Measurements from ENCODE around the gene CTRL.

CTRL gene

GRCh38 chr16:67963292-67963661 lies 31.6 kb upstream of the CTRL start:
- DNase-seq (ENCODE audit: low read depth in 2 of 3, low spot score in 2 of 3) = no peak

- DNase-seq (ENCODE audit: low read depth in 2 of 3, low spot score in 2 of 3) = no peak
Measured at GRCh38 chr16:67962135-67962534, 30.5 kb upstream of the CTRL start.

- no peak for DNase-seq (ENCODE audit: low read depth in 2 of 3, low spot score in 2 of 3)
Measured at GRCh38 chr16:67961551-67961957, 29.9 kb upstream of the CTRL start.

- DNase-seq (ENCODE audit: low read depth in 2 of 3, low spot score in 2 of 3) = no peak
Measured at GRCh38 chr16:67959536-67960329, 28.1 kb upstream of the CTRL start.

GRCh38 chr16:67957622-67958021 lies 26.0 kb upstream of the CTRL start:
- DNase-seq (ENCODE audit: low read depth in 2 of 3, low spot score in 2 of 3) = no peak

- no peak for DNase-seq (ENCODE audit: low read depth in 2 of 3, low spot score in 2 of 3)
Measured at GRCh38 chr16:67954421-67955196, 22.9 kb upstream of the CTRL start.

GRCh38 chr16:67953641-67954375 lies 22.1 kb upstream of the CTRL start:
- DNase-seq (ENCODE audit: low read depth in 2 of 3, low spot score in 2 of 3) = no peak

- DNase-seq (ENCODE audit: low read depth in 2 of 3, low spot score in 2 of 3) = no peak
Measured at GRCh38 chr16:67951485-67951884, 19.8 kb upstream of the CTRL start.

- no peak for DNase-seq (ENCODE audit: low read depth in 2 of 3, low spot score in 2 of 3)
Measured at GRCh38 chr16:67950335-67950843, 18.7 kb upstream of the CTRL start.

GRCh38 chr16:67949645-67950044 lies 18.0 kb upstream of the CTRL start:
- DNase-seq (ENCODE audit: low read depth in 2 of 3, low spot score in 2 of 3) = no peak

- no peak for DNase-seq (ENCODE audit: low read depth in 2 of 3, low spot score in 2 of 3)
Measured at GRCh38 chr16:67948015-67948414, 16.4 kb upstream of the CTRL start.

GRCh38 chr16:67946966-67947558 lies 15.4 kb upstream of the CTRL start:
- DNase-seq (ENCODE audit: low read depth in 2 of 3, low spot score in 2 of 3) = no peak

GRCh38 chr16:67946128-67946569 lies 14.5 kb upstream of the CTRL start:
- no peak for DNase-seq (ENCODE audit: low read depth in 2 of 3, low spot score in 2 of 3)

GRCh38 chr16:67945392-67945933 lies 13.8 kb upstream of the CTRL start:
- no peak for DNase-seq (ENCODE audit: low read depth in 2 of 3, low spot score in 2 of 3)

- DNase-seq (ENCODE audit: low read depth in 2 of 3, low spot score in 2 of 3) = no peak
Measured at GRCh38 chr16:67944690-67945391, 13.2 kb upstream of the CTRL start.

GRCh38 chr16:67943619-67944504 lies 12.2 kb upstream of the CTRL start, which contains the start of gene LCAT:
TSS of gene LCAT (minus strand) at chr16:67944120. CDS start at chr16:67944101, 19 bp downstream.
- no peak for DNase-seq (ENCODE audit: low read depth in 2 of 3, low spot score in 2 of 3)

- no peak for DNase-seq (ENCODE audit: low read depth in 2 of 3, low spot score in 2 of 3)
Measured at GRCh38 chr16:67943256-67943618, 11.6 kb upstream of the CTRL start.

GRCh38 chr16:67942510-67943255 lies 11.0 kb upstream of the CTRL start:
- no peak for DNase-seq (ENCODE audit: low read depth in 2 of 3, low spot score in 2 of 3)

GRCh38 chr16:67942200-67942509 lies 10.5 kb upstream of the CTRL start:
- no peak for DNase-seq (ENCODE audit: low read depth in 2 of 3, low spot score in 2 of 3)
